ENCODE results near the gene NSD2.

The NSD2 gene

DNA sequence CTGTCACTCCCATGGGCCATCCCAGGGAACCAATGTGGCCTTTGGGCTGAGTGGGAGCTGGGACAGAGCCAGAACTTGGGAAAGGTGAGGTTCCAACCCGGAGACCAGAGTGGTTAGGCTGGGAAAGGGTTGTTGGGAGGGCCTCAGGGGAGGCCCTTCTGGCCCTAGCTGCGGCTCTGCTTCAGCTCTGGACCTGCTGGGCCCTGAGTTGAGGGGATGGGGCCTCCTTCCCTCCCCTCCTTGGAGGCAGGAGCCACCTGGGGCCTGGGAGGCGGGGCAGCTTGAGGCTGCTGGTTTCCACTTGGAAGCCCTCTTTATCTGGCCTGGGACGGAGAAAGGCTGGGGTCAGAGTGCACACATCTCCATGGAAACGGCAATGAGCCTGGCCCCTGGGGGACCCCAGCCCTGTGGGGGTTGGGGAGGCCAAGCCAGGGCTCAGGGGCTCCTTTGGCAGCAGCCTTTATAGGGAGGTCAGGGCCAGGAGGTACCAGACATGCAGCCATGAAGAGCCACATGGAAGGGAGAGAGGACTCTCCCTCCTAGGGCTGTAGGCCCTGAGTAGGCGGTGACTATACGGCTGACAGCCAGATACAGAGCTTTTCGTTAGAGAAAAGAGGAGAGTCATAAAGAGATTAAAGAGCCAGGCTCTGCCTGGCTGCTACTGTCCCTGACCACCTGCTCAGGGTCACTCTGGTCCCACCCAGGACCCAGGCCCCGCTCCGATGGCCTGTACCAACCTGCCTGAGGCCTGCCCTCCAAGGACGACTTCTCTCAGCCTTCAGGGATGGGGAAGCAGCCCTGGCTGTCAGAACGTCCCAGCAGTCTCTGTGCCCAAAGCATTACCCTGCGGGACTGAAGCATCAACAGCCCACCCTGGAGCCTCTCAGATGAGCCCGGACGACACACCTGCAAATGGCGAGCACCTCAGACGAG lies 6.9 kb upstream of the NSD2 start:
- DNase-seq = no peak

DNA sequence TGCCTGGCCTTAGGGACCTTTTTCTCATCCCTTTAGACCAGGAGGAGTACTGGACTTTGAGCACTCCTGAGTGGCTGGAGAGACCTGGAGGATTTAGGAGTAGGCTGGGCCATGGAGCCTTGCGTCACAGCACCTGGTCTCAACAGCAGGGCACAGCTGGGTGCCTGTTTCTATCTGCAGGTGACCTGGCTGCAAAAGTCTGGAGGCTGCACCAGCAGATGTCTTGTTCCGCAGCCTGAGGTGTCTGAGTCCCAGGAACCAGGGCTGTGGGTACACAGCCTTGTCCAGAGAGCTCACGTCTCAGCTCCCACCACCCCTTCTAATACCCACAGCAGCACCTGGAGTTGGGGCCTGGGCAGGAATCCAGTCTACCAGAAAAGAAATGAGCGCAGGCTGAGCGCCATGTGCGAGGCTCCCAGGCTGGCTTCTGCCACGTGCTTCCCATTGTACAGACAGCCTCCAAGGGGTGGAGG lies 5.0 kb upstream of the NSD2 start:
- no peak for DNase-seq

DNA sequence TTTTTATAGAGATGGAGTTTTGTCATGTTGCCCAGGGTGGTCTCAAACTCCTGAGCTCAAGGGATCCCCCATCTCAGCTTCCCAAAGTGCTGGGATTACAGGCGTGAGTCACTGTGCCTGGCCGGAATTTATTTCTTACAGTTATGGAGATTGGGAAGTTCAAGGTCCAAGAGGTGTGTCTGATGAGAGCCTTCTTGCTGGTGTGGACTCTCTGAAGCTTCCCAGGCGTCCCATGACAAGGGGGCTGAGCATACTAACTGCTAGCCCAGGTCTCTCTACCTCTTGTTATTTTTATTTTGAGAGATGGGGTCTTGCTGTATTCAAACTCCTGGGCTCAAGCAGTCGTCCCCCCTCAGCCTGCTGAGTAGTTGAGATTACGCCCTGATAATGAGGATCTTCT lies 2.9 kb upstream of the NSD2 start:
- DNase-seq = no peak

DNA sequence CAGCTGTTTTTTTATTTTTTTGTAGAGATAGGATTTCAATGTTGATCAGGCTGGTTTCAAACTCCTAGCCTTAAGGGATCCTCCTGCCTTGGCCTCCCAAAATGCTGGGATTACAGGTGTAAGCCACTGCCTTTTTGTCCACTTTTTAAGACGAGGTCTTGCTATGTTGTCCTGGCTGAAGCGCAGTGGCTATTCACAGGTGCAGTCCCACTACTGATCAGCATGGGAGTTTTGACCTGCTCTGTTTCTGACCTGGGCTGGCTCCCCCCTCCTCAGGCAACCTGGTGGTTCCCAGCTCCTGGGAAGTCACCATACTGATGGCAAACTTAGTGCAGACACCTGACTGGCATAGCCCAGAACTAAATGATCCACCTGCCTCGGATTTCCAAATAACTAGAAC lies 2.3 kb upstream of the NSD2 start:
- no peak for DNase-seq

DNA sequence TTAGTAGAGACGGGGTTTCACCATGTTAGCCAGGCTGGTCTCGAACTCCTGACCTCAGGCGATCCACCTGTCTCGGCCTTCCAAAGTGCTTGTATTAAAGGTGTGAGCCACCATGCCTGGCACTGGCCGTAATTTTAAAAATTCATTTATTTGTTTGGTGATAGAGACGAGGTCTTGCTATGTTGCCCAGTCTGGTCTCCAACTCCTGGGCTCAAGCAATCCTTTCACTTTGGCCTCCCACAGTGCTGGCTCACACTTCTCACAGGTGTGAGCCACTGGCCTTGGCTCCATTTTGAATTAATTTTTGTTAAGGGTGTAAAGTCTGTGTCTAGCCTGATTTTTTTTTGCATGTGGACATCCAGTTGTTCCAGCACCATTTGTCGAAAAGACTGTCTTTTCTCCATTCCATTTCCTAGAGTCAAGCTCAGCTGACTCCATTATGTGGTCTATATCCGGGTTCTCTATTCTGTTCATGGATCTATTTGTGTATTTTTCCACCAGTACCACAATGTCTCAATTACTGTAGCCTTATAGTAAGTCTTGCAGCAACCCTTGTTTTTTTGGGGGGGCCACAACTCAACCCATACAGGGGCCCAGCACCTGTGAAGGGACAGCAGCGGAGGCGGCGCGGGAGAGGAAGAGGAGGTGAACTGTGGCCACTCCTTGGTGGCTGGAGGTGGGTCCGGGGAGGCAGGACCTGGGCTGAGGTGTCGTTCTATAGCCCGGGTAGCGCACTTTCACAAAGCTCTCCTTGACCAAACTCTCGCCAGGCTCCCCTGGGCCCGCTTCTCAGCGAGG lies 1.5 kb upstream of the NSD2 start:
- DNase-seq = no peak

DNA sequence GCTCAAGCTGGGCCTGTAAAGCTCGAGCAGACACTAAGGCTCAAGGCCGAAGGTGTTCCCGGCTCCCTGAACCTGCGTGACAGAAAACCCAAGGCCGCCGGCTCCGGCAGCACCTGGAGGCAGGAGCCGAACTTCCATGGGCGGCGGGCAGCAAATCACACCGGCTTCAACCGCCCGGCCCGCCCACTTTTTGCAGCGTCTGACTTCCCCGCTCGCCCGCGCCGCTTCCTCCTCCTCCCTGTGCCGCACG lies 940 bp upstream of the NSD2 start:
- peak; percentile 88 to 92 for DNase-seq

DNA sequence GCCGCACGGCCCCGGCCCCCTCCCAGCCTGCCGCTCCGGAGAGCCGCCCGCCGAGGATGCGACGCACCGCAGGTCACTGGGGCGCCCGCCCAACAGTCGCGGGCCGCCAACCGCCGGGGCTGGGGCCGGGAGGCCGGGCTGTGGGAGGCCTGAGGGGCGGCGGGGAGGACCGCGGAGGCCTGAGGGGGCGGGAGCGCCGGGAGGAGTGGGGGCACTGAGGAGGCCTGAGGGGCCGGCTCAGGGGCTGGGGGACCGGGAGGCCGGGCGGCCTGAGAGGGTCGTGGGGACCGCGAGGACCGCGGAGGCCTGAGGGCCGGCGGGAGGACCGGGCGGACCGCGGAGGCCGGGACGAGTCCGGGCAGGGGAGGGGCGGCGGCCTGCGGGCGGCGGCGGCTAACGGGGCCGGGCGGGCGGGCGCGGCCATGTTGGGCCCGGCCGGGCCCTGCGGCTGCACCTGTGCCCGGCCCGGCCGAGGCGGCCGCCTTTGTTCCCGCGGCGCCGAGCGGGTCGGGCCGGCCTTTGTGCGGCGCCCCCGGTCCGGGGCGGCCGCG lies 353 bp downstream of the NSD2 start:
- DNase-seq = peak in 1 of 2 experiments; percentile 48

DNA sequence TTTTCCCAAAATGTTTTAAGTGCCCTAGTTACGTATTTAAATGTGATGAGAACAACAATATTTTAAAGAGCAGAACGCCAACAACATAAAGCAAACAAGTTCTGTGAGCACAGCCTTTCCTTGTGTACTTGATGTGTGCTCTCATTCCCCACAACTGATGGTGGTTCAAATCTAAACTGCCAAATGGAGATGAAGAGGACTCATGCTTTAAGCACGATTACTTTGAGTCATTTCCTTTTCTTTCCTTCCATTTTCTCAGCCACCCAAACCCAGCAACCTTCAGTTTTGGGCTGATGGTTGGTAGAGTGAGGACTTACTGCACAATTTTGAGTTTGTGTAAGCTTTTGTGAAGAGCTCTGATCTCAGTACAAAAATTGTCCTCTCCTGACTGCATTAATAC lies 1.7 kb downstream of the NSD2 start:
- DNase-seq = peak; percentile 46 to 48

DNA sequence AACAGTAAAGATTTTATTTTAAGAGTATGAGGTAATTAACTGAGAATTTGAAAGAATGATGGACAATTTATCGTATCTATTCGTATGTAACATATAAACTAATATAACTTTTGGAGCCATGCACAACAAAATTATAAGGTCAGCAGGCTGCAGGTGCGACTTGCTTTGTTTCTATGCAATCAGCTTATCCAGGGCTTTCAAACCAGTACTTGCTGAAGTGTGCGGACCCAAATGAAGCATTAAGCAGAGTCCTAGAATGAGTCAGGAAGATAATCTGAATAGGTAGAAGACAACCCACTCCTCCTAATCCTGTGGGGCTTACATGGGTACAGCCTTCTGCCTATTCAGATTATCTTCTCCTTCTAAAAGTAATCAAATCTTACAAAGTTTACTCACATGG lies 2.1 kb downstream of the NSD2 start:
- DNase-seq = peak in 1 of 2 experiments; percentile 26

DNA sequence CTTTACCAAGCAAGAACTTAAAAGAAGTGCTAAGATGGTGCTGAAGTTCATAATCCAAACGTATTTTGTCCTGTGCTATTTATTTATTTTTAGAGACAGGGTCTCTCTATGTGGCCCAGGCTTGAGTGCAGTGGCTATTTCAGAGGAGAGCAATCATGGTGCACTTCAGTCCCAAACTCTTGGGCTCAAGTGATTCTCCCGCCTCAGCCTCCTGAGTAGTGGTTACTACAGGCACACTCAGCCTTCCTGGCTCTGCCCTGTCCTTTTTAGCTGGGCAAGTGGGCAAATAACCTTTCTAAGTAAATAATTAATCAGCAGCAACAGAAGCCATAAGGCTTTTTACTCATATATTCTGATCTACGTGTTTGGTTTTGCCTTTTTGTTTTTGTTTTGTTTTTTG lies 2.6 kb downstream of the NSD2 start:
- DNase-seq = no peak

DNA sequence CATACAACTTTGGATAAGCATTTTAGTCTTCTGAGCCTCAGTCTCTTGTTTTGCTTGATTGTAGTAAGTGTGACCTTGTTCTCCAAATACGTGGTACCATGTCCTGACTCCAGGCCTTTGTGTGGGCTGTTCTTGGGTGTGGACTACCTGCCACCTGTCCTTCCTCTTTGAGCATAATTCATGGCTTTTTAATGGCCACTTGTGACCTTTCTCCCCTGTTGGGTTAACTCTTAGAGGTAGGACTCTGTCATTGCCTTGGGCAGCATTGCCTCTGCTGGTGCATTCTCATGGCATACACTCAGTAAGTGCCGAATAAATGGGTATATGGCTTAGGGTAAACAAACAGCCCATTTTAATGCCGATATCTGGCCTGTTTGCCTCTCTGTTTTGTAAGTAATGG lies 3.0 kb downstream of the NSD2 start:
- DNase-seq = no peak

DNA sequence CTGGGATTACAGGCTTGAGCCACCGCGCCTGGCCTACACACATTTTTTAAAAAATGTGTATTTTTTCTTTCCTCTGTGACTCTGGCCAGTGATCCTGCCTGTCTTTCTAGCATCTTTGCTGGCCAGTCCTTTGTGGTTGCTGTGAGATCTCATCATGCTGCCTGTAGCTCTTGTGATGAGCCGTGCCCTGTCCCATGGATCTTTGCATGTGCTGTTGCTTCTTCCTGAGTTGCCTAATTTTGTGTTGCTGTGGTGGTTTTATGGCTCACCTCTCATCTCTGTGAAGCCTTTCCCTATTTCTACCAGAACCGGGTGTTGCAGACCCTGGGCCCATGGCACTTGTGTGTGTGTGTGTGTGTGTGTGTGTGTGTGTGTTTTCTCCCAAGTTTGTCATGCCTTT lies 8.3 kb downstream of the NSD2 start:
- no peak for DNase-seq

DNA sequence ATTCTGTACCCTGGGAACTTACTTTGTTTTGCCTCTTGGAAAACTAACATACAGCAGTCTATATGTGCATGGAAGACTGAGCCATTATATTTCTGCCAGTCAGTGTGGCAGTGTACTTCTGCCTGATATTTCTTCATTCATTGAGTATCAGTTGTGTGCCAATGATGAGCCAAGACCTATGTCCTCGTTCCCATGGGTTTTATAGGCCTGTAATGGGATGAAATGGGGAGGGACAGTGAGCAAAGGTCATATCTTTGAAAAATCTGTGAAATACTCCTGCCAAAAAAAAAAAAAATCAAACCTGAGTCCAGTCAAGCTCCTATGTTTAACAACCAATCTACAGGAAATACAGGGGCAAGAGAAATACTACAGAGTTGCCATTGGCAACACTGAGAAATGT lies 9.1 kb downstream of the NSD2 start:
- DNase-seq = no peak

DNA sequence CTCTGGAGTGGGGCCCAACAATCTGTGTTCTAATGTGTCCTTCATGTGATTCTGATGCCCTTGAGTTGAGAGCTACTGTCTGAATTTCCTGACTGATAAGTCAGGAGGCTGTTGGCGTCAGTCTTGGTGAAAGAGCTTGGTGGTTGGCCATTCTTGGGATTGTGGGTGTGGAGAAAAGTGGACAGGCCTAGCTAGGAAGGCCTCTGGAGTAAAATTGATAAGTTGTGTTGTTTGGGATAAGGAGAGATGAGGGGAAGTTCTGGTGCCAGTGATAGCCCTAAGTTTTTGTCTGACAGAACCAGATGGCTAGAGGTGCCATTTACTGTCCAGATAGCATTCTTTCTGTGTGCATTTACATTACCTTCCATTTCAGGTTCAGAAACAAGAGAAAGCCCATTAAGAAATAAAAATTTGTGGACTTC lies 11.7 kb downstream of the NSD2 start:
- no peak for DNase-seq

DNA sequence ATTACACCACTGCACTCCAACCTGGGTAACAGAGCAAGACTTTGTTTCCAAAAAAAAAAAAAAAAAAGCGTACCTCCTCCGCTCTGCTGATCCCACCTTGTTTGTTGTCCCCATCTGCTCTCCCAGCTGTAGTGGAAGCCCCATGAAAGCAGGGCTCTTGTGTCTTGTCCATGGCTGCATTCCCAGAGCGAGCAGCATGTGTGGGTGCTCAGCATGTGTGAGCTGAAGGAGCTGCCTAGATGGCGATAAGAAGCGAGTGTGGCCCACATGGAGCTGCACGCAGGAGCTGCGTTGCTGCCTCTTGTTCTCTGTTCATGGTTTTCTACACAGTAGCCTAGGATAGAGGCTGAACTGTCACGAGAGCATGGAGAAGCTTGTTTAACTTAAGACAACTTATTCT lies 12.4 kb downstream of the NSD2 start:
- no peak for DNase-seq

DNA sequence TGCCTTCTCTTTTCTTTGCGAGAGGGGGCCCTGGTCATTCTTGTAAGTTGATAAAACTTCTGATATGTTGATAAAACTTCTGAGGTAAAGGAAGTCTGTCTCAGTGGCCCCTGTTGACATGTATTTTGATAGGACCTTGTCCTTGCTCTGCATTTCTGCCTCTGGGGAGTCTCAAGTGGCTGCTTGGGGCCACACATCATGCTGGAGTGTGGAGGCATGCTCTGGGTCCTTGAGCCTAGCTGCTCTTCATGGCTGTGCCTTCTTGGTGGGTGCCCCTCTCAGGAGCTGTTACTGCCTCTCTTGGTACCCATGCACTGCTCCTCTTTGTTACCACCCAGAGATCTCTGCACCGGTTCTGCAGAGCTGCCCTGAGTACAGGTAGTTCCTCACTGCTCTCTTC lies 14.2 kb downstream of the NSD2 start:
- DNase-seq = no peak

DNA sequence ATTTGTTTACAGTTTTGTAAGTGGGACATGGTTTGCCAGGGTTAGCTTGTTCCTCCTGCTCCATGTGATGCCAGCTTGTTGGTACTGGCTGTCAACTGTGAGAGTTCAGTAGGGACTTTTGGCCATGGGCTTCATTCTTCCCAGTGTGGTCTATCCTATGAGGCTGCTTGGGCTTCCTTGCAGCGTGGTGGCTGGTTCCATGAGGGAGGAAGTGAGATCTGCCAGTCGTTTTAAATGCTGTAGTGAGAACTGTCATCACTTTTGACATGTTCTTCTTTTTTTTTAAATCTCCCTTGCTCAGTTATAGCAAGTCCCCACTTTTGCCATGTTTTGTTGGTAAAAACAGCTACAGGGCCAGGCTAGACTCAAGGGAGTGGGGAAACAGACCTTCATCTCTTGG lies 15.9 kb downstream of the NSD2 start:
- DNase-seq = no peak

DNA sequence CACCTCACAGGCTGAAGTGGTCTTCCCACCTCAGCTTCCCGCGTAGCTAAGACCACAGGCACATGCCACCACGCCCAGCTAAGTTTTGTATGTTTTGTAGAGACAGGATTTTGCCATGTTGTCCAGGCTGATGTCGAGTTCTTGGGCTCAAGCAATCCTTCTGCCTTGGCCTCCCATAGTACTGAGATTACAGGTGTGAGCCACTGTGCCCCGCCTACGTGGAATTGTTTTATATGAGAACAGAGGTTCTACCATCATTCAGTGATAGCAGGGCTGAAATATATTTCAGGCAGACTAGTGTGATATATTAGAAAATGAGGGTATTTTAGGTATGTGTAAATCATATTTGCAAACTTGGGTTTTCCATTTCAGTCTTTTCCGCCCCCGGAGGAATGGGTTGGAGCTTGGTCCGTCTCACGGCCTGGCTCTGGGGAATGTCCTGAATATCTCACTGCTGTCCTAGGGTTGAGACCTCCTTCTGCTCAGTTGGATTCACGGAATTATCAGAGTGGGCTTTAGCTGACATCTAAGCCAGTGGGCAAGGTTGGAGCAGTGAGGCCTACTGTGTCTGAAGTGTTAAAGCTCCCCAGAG lies 19.9 kb downstream of the NSD2 start:
- DNase-seq = no peak

DNA sequence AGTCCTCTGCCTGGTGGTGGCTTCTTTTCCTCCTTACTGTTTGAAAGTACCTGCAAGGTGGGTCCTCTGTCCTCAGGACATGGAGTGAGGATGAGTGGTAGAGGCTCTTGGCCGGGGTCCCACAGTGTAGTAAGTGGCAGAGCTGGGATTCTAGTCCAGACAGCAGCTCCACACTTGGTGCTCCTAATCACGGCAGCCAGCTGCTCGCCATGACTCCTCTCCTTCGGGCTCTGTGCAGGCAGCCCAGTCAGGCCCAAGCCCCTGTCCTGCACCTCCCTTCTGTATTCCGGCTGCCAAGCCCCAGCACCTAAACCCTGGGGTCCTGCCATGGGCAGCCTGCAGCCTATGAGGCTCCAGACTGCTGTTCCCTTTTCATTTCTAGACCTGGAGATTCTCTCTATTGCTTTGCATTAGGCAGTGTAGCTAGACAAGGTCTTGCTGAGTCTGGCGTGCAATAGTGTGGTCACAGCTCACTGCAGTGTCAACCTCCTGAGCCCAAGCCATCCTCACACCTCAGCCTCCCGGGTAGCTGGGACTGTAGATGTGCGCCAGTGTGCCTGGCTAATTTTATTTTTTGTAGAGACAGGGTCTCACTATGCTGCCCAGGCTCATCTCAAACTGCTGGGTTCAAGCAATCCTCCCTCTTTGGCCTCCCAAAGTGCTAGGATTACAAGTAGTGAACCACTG lies 24.9 kb downstream of the NSD2 start:
- DNase-seq = no peak

DNA sequence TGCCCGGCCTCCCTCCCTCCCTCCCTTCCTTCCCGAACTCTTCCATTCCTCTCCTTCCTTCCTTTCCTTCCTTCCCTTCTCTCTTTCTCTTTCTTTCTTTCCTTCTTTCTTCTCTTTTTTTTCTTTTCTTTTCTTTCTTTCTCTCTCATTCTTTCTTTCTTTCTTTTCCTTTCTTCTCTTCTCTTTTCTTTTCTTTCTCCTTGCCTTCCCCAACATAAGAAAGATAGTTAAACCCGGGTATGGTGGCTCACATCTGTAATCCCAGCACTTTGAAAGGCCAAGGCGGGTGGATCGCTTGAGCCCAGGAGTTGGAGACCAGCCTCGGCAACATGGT lies 25.4 kb downstream of the NSD2 start:
- DNase-seq = no peak

DNA sequence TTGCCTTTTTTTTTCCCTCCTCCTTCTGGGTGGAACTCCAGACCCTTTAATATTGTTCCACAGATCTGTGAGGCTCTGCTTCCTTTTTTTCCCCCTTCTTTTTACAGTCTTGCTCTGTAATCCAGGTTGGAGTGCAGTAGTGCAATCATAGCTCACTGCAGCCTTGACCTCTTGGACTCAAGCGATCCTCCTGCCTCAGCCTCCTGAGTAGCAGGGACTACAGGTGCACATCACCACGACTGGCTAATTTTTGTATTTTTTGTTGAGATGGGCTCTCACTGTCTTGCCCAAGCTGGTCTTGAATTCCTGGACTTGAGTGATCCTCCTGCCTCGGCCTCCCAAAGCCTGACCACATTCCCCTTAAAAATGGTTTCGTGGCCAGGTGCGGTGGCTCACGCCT lies 26.8 kb downstream of the NSD2 start:
- no peak for DNase-seq

DNA sequence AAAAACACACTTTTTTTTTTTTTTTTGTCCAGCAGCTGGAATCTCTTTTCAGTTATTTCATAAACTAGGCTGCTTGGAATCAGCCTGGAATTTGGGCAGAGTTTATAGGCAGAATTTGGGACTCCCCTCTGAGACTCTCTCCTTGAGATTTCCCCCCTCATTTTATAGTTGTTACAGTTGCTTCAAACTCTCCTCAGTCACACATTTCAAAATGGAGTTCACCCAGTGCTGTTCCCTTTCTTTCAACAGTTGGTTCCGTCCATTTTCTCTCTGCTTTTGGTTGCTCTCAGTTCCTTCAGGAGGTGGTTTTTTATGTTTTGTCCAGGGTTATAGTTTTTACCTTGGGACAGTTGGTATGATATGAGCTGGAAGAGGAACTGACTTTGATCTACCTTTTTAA lies 27.5 kb downstream of the NSD2 start:
- no peak for DNase-seq
